Measurements from ENCODE around the gene BRMS1L. TPM values are rescaled to one million over a fixed set of nuclear protein-coding genes. Genes with fewer than 3 reads are reported as not detected.
"Not testable (repeated sequence)": the region's sequence is repeated elsewhere in the genome, so short reads cannot be mapped to it uniquely, and the experiment has no call there.

The BRMS1L gene
- polyA plus RNA-seq, 1 donor, result 24.0 TPM

DNA sequence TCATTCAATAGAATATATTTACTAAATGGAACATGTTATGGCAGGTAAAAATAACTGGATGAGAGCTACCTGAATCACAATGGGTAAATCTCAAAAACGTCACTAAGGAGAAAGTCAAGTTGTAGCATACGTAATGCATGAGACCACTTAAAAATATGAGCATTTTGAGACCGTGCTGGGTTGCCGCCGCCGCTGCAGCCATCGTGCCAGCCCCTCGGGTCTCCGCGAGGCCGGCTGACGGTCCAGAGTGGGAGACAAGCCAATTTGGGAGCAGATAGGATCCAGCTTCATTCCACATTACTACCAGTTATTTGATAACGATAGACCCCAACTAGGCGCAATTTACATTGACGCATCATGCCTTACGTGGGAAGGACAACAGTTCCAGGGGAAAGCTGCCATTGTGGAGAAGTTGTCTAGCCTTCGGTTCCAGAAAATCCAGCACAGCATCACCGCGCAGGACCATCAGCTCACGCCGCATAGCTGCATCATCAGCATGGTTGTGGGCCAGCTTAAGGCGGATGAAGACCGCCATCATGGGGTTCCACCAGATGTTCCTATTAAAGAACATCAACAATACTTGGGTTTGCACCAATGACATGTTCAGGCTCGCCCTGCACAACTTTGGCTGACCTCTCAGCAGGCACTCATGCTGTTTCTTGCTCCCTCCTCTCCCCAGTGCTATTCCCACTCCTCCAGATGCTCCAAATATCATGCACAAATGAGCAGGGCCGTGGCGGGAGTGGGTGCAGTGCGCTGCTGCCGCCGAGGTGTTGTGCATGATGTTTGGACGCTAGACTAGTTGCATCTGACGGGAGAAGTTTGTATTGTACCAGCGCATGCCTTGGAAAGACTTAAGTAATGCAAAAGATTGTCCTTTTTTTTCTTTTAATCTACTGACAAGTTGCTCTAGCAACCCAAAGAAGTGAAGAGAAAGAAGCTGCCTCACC lies 6.3 kb upstream of the BRMS1L start:
- DNase-seq, result no peak

DNA sequence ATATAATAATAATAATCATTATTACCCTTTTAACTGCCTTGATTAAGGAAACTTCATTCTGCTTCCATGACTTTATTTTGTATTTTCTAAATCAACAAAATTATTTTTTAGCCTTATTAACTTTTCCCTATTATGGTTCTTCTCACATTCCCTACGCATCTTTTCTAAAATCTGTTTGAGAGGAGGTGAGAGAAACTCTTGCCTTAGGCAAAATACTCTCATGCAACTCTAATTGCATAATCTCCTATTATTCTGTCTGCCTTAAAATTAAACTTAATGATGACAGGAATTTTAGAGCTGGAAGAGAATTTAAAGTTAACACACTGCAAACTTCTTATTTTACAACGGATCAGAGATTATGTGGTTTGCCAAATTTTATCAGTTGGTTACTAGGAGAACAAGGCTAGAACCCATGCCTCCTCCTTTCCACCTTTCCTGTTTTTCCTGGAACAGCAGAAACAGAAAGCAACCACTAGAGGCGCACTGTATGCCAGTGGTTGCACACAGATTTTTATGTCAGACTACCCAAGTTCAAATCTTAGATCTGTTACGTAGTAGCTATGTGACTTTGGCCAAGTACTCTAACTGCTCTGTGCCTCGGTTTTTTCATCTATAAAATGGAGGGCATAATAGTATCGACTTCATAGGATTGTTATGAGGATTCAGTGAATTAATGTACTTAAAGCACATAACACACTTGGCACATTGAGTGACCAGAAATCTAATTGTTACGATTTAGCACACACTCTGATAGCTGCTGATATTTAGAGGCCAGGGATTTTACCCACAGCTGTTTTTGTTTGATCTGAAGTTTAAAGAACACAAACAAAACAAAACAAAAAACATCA lies 4.3 kb upstream of the BRMS1L start:
- DNase-seq, result no peak

DNA sequence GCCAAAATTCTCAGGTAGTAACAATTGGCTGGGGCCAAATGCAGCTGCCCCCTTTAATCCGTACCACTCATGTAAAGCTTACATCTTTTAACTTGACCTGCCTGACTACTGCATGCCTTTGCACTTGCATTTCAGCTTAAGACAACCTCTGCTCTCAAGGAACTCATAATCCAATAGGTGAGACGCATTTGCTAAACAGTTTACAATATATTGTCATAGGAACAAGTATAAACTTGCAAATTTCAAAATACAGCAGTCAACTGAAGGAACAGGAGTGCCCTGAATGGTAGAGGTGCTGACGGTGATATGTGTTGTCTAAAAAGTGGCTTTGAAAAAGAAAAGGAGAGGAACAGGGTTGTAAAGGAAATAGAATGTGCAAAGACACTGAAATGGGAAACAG lies 3.6 kb upstream of the BRMS1L start:
- DNase-seq, result no peak

DNA sequence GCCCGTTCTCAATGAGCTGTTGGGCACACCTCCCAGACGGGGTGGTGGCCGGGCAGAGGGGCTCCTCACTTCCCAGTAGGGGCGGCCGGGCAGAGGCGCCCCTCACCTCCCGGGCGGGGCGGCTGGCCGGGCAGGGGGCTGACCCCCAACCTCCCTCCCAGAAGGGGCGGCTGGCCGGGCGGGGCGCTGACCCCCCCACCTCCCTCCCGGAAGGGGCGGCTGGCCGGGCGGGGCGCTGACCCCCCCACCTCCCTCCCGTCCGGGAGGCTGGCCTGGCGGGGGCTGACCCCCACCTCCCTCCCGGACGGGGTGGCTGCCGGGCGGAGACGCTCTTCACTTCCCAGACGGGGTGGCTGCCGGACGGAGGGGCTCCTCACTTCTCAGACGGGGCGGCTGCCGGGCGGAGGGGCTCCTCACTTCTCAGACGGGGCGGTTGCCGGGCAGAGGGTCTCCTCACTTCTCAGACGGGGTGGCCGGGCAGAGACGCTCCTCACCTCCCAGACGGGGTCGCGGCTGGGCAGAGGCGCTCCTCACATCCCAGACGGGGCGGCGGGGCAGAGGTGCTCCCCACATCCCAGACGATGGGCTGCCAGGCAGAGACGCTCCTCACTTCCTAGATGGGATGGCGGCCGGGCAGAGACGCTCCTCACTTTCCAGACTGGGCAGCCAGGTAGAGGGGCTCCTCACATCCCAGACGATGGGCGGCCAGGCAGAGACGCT lies 1.5 kb upstream of the BRMS1L start:
- not testable (repeated sequence) for DNase-seq

DNA sequence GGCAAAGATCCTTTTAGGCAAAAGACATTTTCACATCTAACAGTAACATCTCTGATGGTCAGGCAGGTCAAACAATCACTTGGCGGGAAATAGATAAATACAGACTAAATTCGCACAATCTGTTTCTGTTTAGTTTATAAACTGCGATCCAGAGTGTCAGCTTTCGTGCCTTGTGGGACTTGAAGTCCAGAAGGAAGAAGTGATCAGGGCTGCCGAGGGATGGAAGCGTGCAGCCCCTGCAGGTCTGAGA lies 245 bp upstream of the BRMS1L start:
- DNase-seq, result no peak

DNA sequence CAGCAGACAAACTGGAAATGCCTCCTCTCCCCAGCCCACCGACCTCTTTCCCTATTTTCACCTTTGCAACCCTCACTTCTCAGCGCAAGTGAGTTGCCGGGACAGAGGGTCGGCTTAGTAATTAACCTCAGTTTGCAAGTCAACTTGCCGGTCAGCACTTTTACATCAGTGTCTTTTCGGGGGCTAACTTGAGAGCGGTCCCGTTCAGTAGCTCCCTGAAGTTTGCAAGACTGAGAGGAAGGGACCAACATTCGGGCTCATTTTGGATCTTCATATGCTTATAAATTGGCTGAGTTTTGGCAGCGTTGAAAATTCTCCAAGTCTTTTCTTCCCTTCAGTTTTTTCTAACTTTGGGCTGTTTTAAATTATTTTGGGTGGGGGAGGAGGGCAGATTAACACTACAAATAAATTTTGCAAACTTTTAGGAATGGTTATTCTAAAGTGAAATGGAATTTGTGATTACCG lies 846 bp downstream of the BRMS1L start:
- no peak for DNase-seq

DNA sequence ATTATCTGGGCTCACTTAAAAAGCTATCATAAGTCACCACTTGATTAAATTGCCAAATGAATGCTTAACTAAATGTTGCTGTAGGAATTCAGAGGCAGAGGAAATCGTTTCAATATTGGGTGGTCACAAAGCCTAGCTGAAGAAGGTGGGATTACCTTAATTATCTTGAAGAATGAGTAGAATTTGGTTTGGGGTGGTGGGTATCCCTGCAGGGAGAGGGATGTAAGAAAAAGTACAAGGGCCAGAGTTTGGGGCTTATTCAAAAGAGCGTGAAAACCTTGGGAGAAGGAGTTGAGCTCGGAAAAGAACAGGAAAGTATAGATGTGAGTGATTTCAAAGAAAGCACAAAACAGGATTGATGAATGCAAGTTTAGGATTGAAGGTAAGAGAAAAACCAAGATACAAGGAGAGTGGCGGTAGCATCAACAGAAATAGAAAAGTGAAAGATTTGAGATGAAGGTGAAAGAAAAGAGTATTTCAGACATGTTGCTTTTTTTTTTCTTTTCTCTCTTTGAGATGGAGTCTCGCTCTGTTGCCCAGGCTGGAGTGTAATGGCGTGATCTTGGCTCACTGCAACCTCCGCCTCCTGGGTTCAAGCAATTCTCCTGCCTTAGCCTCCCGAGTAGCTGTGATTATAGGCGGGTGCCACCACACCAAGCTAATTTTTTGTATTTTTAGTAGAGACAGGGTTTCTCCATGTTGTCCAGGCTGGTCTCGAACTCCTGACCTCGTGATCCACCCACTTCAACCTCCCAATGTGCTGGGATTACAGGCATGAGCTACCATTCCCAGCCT lies 1.7 kb downstream of the BRMS1L start:
- no peak for DNase-seq

DNA sequence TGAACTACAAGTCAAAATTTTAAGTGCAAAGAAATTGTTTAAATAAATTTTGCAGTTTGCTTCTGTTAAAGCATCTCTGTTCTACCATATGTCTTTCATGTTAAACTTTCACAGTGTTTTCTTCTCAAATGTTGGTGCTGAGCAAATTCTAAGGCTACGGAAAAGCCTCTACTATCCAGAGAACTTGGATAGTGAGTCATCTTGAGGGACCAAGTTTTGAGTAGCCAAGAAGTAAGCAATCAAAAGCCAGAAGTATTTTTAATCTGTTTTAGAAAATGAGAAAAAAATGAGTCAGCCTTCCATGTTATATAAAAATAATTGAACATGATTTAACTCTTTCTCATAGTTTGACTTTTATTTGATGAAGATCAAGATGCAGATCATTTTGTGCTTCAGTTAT lies 3.3 kb downstream of the BRMS1L start:
- DNase-seq, result no peak

DNA sequence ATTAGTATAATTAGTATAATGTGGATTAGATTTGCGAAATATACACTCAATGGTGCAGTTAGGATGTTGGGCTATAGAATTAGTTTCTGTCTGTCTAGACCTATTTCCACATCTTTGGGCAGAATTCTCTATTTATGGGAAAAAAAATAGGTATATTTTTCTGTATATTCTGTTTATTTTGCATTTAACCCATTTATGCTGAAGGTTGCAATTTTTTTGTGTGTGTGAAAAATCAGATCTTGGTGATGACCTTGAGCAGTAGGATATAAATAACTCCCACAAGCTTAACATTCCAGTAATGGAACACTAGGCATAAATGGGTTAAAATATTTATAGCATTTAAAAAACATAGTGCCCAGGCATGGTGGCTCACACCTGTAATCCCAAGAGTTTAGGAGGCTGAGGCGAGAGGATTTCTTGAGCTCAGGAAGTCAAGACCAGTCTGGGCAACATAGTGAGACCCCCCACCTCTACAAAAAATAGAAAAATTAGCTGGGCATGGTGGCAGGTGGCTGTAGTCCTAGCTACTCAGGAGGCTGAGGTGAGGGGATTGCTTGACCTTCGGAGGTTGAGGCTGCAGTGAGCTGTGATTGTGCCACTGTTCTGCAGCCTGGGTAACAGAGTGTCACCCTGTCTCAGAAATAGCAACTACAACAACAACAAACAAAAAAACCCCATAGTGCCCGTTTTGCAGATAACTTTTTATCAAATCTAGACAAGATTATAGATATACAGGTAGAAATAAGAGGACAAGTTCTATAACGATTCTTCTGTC lies 9.3 kb downstream of the BRMS1L start:
- DNase-seq, result no peak

DNA sequence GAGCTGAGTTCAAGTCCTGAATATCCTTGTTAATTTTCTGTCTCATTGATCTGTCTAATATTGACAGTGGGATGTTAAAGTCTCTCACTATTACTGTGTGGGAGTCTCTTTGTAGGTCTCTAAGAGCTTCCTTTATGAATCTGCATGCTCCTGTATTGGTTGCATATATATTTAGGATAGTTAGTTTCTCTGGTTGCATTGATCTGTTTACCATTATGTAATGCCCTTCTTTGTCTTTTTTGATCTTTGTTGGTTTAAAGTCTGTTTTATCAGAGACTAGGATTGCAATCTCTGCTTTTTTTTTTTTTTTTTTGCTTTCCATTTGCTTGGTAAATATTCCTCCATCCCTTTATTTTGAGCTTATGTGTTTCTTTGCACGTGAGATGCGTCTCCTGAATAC lies 15.6 kb downstream of the BRMS1L start:
- DNase-seq, result not testable (repeated sequence)

DNA sequence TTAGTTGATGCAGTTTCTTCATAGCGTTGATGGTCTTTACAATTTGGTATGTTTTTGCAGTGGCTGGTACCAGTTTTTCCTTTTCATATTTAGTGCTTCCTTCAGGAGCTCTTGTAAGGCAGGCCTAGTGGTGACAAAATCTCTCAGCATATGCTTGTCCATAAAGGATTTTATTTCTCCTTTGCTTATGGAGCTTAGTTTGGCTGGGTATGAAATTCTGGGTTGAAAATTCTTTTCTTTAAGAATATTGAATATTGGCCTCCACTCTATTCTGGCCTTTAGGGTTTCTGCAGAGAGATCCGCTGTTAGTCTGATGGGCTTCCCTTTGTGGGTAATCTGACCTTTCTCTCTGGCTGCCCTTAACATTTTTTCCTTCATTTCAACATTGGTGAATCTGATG lies 16.1 kb downstream of the BRMS1L start:
- DNase-seq, result not testable (repeated sequence)

DNA sequence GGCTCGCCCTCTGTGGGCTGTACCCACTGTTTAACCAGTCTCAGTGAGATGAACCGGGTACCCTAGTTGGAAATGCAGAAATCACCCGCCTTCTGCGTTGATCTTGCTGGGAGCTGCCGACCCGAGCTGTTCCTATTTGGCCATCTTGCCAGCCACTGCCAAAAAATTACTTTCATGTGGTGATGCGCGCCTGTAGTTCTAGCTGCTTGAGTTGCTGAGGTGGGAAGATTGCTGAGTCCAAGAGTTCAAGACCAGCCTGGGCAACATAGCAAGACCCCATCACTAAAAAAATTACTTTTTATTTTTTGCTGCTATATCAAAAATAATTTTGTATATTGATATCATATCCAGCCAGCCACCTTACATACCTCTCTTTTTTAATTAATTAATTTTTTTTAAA lies 18.4 kb downstream of the BRMS1L start:
- no peak for DNase-seq

DNA sequence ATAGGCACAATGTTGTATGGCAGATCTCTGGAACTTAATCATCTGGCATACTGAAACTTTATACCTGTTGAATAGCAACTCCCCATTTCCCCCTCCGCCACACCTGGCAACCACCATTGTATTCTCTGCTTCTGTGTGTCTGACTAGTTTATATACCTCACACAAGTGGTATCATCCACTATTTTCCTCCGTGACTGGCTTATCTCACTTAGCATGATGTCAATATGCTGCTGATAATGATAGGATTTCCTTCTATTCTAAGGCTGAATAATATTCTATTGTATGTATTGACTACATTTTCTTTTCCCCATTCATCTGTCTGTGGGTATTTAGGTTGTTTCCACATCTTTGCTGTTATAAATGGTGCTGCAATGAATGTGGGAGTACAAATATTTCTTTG lies 21.5 kb downstream of the BRMS1L start:
- no peak for DNase-seq

DNA sequence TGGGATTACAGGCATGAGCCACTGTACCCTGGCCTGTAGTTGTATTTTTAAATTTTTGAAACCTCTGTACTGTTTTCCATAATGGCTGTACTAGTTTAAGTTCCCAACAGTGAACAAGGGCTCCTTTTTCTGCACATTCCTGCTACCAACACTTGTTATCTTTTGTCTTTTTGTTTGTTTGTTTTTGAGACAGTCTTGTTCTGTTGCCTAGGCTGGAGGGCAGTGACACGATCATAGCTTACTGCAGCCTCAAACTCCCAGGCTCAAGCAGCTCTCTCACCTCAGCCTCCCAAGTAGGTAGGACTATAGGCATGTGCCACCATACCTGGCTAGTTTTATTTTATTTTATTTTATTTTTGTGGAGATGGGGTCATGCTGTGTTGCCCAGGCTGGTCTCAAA lies 23.0 kb downstream of the BRMS1L start:
- DNase-seq, result no peak

DNA sequence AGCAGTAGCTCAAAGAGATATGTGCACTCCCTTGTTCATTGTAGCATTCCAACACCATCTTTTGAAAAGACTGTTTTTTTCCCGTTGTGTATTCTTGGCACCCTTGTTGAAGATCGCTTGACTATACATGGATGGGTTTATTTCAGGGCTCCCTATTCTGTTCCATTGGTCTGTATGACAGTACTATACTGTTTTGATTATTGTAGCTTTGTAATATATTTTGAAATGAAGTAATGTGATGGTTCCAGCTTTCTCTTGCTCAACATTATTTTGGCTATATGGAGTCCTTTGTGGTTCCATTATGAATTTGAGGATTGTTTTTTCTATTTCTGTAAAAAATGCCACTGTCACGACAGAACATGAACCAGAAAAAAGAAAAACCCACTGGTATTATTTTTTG lies 25.7 kb downstream of the BRMS1L start:
- DNase-seq, result no peak

DNA sequence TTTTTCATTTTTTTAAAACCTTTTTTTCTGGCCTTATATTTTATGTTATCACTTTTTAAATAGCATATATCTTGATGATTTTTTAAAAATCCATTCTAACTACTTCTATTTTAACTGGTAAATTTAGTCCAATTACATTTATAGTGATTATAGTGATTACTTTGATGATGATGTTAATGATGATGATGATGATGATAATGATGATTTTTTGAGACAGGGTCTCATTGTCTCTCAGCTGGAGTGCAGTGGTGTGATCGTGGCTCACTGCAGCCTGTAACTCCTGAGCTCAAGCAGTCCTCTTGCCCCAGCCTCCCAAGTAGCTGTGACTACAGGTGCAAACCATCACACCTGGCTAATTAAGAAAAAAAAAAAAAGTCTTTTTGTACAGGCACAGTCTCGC lies 27.1 kb downstream of the BRMS1L start:
- no peak for DNase-seq

DNA sequence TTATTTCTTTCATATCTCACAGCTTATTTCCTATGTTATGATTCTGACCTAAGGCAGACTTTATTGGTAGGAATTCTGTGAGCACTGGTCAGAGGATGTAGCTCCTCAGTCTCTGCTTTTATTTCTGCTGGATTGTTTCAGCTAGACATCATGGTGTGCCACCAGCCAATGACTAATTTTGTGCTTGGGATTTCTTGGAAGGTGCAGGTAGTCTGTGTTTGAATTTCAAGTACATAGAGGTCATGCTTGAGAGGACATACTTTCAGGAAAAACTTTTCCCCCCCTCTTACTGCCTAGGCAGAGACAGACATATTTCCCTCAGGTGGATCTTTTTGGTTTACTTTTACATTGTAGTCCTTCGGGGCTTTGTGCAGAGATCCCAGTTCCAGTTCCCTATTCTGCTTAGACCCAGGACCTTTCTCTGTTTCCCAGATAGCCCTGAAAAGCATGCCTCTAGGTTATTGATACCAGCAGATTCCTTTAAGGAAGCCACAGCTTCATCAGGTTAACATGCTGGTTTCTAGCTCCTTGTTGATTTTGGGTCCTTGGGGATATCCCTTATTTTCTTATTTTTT lies 28.6 kb downstream of the BRMS1L start:
- DNase-seq, result no peak

DNA sequence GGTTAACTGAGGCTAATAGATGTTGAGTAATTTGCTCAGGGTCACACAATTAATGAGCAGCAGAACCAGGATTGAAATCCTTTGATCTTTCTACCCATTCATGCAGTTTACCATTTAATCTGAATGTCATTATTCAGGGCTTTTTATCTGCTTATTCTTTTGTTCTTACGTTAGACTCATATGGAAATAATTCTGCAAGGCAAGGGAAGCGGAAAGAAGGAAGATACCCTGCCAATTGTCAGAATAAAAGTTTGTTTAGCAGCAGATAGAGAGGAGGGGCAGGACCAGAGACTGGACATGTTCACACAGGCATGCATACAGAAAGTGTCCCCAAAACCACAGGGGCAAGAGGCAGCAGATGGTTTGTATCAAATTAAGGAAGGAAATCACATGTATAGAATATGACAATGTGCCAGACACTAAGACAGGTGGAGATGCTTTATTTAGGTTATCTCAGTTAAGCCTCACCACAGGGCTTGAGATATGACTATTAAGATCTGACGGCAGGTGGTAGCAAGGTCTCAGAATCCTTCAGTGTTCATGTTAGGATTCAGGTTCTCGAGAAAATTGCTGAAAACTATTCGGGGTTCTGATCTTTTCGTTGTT lies 29.8 kb downstream of the BRMS1L start:
- DNase-seq, result no peak

DNA sequence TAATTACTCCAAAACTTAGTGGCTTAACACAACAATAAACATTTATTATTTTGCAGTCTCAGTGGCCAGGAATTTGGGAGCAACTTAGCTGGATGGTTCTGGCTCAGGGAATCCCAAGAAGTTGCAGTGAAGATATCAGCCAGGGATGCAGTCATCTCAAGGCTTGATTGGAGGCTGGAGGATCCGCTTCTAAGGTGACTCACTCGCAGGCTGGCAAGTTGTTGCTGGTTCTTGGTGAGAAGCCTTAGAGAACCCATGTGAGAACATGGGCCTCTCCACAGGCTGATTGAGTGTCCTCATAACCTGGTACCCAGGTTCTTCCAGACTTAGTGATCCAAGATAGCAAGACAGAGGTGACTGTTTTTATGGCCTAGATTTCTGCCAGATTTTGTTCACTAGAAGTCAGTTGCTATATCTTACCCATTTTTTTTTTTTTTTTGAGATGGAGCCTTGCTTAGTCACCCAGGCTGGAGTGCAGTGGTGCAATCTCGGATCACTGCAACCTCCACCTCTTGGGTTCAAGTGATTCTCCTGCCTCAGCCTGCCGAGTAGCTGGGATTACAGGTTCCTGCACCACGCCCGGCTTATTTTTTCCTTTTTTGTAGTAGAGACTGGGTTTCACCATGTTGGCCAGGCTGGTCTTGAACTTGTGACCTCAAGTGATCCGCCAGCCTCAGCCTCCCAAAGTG lies 32.5 kb downstream of the BRMS1L start:
- no peak for DNase-seq
